Chondrocyte (in vitro differentiated cells): ENCODE data around the gene NR2C1. TPM values are rescaled to one million over a fixed set of nuclear protein-coding genes. Genes with fewer than 3 reads are reported as not detected.
"Not testable (repeated sequence)": the region's sequence is repeated elsewhere in the genome, so short reads cannot be mapped to it uniquely, and the experiment has no call there.

ENCODE experiments used
- DNase-seq: peaks from one replicate; pipeline ENCODE4 v3.0.0; 2021; ENCODE audit warnings: mixed read lengths, low spot score
- H3K27ac Mint-ChIP-seq: one replicate; pipeline ENCODE4 v1.8.0; 2021; ENCODE audit warnings: mild to moderate bottlenecking, moderate library complexity, mixed read lengths; ENCODE audit not compliant: unreplicated experiment
- H3K27me3 Mint-ChIP-seq: 2 replicates; pipeline ENCODE4 v1.8.0; 2021; ENCODE audit warnings: low read depth, mixed read lengths
- H3K36me3 Mint-ChIP-seq: 2 replicates; pipeline ENCODE4 v1.8.0; 2021; ENCODE audit warnings: low read depth, mixed read lengths
- H3K4me1 Mint-ChIP-seq: 2 replicates; pipeline ENCODE4 v1.8.0; 2021; ENCODE audit warnings: low read depth, mild to moderate bottlenecking, mixed read lengths
- H3K4me3 Mint-ChIP-seq: one replicate; pipeline ENCODE4 v1.8.0; 2021; ENCODE audit warnings: mild to moderate bottlenecking, moderate library complexity, mixed read lengths; ENCODE audit not compliant: unreplicated experiment
- H3K9me3 Mint-ChIP-seq: 2 replicates; pipeline ENCODE4 v1.8.0; 2021; ENCODE audit warnings: low read depth, mixed read lengths
- total RNA-seq: library from RNA; stranded (reverse); gene quantifications from 3 replicates; pipeline ENCODE4 v1.2.1, GENCODE V29; 2021
- TF ChIP-seq, protein P1 (sequence below): fragments of 200-600 bp; sonication (generic); IDR thresholded peaks from 2 replicates; pipeline ENCODE4 v1.5.0; 2021; ENCODE audit warnings: antibody characterized with exemption, mild to moderate bottlenecking, moderate library complexity

NR2C1 gene
- total RNA-seq, 1 donor from 2014 or later: 29.7 TPM

DNA sequence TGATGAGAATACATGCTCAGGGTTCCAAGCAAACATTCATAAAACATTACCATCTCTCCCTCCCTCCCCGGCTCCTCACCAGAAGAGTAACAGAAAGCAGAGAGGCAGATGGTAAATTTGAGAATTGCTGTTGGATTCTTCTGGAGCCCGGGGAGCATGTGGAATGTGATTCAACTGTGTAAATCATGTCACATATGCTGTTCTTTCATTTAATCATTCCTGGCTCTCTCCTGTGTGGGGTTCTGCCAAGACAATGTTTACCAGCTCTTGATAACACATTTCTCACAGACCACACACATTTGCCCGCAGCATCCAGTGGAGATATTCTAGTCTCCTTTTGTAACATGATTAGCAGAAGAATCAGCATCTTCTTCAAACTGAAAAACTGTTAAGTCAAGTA, 23.4 kb upstream of the NR2C1 start:
- H3K4me3 Mint-ChIP-seq: no peak overlapping the region
- DNase-seq: no peak
- H3K27ac Mint-ChIP-seq: no peak overlapping the region
- peaks cover 16% of the 10 kb centered on the region for H3K36me3 Mint-ChIP-seq
- no peaks in the 10 kb centered on the region for H3K9me3 Mint-ChIP-seq
- TF ChIP-seq, protein P1, sequence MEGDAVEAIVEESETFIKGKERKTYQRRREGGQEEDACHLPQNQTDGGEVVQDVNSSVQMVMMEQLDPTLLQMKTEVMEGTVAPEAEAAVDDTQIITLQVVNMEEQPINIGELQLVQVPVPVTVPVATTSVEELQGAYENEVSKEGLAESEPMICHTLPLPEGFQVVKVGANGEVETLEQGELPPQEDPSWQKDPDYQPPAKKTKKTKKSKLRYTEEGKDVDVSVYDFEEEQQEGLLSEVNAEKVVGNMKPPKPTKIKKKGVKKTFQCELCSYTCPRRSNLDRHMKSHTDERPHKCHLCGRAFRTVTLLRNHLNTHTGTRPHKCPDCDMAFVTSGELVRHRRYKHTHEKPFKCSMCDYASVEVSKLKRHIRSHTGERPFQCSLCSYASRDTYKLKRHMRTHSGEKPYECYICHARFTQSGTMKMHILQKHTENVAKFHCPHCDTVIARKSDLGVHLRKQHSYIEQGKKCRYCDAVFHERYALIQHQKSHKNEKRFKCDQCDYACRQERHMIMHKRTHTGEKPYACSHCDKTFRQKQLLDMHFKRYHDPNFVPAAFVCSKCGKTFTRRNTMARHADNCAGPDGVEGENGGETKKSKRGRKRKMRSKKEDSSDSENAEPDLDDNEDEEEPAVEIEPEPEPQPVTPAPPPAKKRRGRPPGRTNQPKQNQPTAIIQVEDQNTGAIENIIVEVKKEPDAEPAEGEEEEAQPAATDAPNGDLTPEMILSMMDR: no peak
- H3K4me1 Mint-ChIP-seq: peaks cover 16% of the 10 kb centered on the region
- no peaks in the 10 kb centered on the region for H3K27me3 Mint-ChIP-seq

DNA sequence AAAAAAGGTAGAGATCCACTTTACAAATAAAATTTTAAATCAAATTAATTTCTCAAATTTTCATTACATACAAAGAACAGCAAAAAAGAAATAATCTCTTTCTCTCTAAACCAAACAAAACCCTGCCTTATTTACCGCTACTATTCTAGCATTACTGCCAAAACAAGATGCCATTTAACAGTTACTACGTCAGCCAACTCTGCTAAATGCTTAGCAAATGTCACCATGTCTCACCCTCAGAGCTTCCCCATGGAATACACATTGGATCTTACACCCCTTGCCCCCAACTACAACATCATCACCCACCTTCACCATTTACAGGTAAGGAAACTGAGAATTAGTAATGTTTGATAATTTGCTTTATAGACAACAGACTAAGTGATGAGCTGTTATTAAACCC, 23.0 kb upstream of the NR2C1 start:
- Mint-ChIP-seq H3K36me3 (peaks cover 16% of the 10 kb centered on the region), H3K9me3 (no peaks in the 10 kb centered on the region), H3K27me3 (no peaks in the 10 kb centered on the region), H3K4me1 (peaks cover 16% of the 10 kb centered on the region), H3K27ac (no peak overlapping the region), H3K4me3 (no peak overlapping the region)
- DNase-seq: no peak
- TF ChIP-seq, protein P1: no peak

DNA sequence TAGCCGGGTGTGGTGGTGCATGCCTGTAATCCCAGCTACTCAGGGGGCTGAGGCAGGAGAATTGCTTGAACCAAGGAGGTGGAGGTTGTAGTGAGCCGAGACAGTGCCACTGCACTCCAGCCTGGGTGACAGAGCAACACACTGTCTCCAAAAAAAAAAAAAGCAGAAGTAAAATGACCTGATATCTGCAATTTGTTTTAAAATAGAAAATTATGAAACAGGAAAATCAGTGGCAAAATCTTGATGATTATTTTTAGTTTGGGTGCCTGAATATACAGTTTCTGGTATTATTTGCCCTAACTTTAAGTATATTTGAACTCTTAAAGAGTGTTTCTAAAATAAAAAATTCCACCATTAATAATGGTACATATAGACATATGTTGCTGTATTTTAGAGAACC, 22.4 kb upstream of the NR2C1 start:
- H3K27me3 Mint-ChIP-seq, H3K9me3 Mint-ChIP-seq, H3K27ac Mint-ChIP-seq, DNase-seq, H3K4me3 Mint-ChIP-seq: not testable (repeated sequence)
- peaks cover 16% of the 10 kb centered on the region for H3K4me1 Mint-ChIP-seq
- peaks cover 16% of the 10 kb centered on the region for H3K36me3 Mint-ChIP-seq

DNA sequence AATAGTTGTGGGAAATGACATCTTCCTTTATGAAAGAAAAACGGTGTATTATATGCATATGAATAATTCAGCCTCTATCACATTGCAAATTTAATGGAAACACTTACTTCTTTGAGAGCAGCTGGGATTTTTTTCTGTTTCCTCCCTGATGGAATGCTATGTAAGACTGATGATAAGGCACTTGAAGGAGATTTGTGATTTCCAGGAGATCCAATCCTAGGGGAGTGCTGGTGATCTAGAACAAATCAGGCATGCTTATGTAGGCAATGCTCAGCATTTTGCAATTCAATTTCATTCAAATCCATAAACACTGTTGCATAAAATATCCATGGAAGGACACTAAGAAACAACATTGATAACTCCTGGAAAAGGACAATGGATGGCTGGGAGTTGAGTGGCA, 16.0 kb upstream of the NR2C1 start:
- Mint-ChIP-seq H3K36me3 (peaks cover 5% of the 10 kb centered on the region), H3K27ac (no peak overlapping the region), H3K27me3 (no peaks in the 10 kb centered on the region), H3K9me3 (no peaks in the 10 kb centered on the region), H3K4me1 (peaks cover 11% of the 10 kb centered on the region), H3K4me3 (no peak overlapping the region)
- DNase-seq: no peak
- TF ChIP-seq, protein P1: no peak

DNA sequence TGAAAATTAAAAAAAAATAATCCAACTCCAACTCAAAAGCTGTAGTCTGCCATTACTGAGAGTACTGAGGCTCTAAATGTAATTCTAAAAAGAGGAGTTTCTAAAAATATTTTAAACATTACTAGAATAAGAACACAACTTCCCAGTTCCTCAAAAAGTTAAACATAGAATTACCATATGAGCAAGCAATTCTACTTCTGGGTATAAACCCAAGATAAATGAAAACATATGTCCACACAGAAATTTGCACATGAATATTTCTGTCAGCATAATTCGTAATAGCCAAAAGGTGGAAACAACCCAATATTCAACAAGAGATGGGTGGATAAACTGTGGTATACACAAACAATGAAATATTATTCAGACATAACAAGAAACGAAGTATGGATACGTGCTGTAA, 15.0 kb upstream of the NR2C1 start:
- TF ChIP-seq, protein P1: no peak
- no peaks in the 10 kb centered on the region for H3K9me3 Mint-ChIP-seq
- no peak for DNase-seq
- H3K4me3 Mint-ChIP-seq: no peak overlapping the region
- H3K27ac Mint-ChIP-seq: no peak overlapping the region
- H3K4me1 Mint-ChIP-seq: peaks cover 21% of the 10 kb centered on the region
- no peaks in the 10 kb centered on the region for H3K27me3 Mint-ChIP-seq
- peaks cover 5% of the 10 kb centered on the region for H3K36me3 Mint-ChIP-seq

DNA sequence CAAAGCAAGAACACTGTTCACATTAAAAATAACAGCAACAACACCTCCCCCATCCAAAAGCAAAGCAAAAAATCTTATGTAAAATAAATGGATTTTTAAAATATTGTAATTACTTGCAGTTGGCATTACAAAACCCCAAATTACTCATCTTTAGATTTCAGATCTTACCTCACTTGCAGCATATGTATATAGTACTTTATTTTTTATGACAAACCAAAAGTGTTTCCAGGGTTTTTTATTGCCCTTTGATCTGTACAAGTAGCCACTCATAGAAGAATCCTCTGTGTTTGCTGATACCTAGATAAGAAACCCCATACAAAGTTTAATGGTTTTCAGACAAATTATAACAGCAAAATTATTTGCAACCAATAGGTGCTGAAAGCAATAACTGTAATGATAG, 12.2 kb upstream of the NR2C1 start:
- Mint-ChIP-seq H3K4me3 (no peak overlapping the region), H3K27me3 (no peaks in the 10 kb centered on the region), H3K27ac (no peak overlapping the region), H3K4me1 (peaks cover 25% of the 10 kb centered on the region), H3K9me3 (no peaks in the 10 kb centered on the region), H3K36me3 (no peaks in the 10 kb centered on the region)
- TF ChIP-seq, protein P1: no peak
- no peak for DNase-seq
